ENCODE measurements around the gene NCAPH2. TPM values are rescaled to one million over a fixed set of nuclear protein-coding genes. Genes with fewer than 3 reads are reported as not detected.
A peak's percentile ranks its signal among the peaks of the same experiment; 100 is the strongest.

The NCAPH2 gene
- total RNA-seq = 22.0 and 22.2 TPM in 2 replicates

DNA sequence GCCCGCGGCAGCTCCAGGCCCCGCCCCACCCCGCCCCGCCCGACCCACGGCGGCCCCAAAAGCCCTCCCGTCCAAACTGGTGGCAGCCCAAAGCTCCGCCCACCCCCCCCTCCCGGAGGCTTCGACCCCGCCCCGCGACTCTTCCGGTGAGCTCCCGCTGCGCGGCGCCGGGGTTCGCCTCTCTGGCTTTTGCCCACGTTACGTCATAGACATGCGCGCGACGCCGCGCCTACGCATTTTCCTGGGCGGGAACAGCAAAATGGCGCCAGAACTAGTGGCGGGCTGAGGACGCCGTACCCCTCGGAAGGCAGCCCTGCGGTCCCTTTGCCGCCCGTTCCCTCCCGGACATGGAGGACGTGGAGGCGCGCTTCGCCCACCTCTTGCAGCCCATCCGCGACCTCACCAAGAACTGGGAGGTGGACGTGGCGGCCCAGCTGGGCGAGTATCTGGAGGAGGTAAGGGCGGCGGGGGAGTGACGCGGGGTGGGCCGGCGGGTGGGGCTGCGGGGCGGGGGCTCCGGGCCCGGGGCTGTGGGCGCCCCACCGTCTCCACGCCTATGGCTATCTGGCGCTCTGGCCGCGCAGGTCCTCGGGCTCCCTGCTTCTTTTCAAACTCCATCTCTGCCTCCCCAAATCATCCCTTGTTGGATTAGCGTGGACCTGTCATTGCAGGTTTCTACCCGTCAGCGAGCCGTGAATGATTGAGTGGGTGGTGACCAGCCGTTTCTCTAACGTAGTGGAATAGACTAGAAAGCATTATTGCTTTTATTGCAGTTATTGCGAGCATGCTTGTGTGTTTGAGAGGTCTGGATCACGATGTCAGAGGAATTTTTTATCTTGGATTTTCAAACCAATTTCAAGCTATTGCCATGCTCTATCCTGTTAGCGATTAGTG lies at the start of gene NCAPH2:
Gene NCAPH2 (plus strand): TSS at position 234 of the 894 bp plus-strand sequence. CDS start 114 bp downstream, at position 348.
- DNase-seq (ENCODE audit: low read depth in 2 of 2) = peak; percentile 93 to 97

DNA sequence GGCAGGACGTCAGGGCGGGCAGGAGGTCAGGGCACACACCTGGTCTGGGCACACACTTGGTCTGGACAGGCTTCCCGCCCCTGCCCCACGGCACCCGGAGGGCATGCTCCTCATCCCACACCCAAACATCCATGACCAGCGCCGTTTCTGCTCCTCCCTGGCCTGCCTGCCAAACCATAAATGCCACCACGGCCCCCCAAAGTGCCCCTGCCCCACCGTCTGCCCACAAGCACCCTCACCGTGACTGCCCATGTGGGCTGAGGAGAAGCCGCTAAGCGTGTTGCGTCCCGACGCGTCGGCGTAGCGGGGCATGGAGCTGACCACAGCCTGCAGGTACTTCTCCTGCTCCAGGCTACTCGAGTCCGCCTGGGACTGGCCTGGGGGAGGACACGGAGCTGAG lies 49.0 kb upstream of the NCAPH2 start:
- DNase-seq (ENCODE audit: low read depth in 2 of 2) = no peak

DNA sequence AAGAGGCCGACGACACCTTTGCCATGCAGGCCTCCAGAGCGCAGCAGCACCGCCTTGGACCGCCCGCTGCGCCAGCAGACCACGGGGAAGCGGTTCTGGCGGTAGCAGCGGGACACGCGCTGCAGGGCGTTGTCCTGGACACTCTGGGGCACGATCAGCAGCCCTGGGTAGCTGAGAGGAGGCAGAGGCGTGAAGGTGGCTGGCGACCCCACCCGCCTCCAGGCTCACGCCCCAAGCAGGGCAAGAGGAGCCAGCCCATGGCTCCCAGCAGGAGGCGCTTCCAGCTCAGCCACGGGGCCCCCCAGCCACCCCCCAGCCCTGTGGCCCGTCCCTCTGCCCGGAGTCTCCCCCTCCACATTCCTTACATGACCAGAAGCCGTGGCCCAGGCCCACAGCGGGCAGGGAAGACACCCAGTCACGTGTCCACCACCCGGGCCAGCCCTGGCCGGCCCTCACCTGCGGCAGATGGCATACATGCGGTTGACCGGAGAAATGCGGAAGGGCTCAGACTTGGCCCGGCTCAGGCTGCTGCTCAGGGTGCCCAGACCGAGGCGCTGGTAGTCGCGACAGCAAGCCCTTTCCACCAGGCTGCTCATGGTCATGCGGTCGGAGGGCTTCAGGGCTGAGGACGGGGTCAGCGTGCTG lies 48.4 kb upstream of the NCAPH2 start:
- DNase-seq (ENCODE audit: low read depth in 2 of 2) = no peak

DNA sequence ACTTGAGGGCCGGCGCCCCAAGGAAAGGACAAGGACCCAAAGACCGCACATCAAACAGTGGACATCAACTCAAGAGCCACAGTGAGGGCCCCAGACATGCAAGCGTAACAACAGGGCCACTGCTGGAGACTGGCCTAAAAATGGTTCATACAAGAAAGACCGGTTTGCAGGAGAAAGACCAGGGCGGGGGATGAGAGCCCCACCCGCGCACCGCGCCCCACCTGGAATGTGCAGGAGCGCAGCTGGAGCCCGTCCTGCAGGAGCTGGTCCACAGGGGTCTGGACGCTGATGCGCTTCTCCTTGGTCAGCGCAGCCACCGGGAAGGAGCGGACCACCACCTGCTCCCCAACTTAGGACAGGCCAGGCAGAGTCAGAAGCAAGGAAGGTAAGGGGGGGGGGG lies 47.1 kb upstream of the NCAPH2 start:
- DNase-seq (ENCODE audit: low read depth in 2 of 2) = no peak

DNA sequence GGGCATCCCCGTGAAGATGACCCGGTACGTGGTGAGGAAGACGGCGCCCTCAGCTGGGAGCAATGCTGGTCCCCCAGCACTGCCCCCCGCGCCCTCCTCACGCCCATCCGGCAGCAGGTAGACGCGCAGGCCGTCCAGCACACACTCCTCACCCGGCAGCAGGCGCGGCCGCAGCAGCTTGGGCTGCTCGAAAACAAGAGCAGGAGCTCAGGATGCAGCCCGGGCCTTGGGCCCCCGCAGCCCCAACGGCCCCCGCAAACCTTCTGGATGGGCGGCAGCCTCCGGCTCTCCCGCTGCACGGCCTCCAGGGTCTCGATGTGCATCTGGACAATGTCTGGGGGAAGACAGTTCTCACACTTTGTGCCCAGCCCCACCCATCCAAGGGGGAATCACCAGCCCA lies 46.5 kb upstream of the NCAPH2 start:
- DNase-seq (ENCODE audit: low read depth in 2 of 2) = no peak

DNA sequence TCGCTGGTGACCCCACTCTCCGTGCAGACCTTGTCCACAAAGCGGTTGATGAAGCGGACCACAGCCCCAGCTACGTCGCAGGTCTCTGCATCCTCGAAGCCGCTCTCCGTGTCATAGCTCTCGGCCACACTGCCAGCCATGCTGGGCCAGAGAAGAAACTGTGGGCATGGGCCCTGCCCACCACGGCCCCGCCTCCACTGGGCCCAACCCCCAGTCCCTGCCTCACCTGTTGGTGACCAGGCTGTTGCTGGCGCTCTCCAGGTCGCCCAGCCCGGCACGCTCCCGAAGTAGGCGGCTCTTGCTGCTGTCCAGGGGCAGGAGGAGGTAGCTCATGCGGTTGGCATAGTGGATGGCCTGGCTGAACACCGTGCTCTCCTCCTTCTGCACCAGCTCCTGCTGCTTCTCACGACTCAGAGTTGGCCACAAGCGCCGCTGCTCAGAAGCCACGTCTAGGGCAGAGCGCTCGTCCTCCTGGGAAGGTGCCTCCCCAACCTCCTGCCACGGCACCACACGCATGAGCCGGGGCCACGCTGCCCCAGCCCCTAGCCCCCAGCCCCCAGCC lies 46.0 kb upstream of the NCAPH2 start:
- DNase-seq (ENCODE audit: low read depth in 2 of 2) = no peak

DNA sequence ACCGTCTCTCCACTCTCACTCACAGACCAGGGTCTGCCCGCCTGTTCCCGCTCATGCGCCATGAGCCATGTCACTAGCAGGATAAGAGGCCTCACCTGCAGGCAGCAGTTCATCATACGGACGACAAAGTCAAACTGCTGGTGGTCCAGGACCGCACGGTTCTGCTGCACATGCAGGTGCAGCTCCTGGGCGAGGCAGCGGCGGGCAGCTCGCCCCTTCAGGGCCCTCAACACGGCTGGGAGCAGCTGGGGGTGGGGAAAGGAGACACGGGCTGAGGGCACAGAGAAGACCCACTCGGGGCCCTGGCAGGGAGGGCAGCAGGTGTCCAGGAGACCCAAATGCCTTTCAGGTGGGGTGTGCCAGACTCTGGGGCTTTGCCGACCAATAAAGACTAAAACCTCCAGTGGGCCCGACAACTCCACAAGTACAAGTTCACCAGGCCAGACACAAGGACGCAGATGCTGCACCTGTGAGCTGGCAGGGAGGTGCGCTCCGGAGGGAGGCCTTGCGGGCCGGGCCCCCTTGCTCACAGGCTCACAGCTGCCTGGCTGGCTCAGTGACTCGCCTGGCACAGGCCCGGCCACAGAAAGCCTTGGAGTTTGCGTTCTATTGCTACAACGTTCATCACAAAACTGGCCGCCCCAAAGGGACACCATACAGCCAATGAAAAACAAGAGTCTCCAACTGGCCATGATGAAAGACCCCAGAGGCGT lies 44.7 kb upstream of the NCAPH2 start:
- DNase-seq (ENCODE audit: low read depth in 2 of 2) = no peak

DNA sequence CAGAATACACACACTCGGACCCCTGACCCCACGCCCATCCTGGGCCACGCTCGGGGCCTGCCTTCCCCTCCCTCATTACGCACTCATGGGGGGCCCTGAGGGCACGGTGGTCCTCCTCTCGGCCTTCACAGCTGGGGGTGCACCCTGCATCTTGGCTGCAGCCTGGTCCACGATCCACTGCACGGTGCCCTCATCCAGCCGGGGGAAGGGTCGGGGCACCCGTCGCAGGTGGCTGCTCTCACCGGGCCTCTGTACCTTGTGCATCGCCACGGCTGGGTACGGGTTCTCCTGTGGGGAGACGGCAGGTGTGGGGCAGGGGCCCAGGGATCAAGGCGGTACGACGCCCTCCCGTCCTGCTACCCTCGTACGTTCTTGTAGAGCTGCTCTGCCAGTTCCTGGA lies 43.6 kb upstream of the NCAPH2 start:
- no peak for DNase-seq (ENCODE audit: low read depth in 2 of 2)

DNA sequence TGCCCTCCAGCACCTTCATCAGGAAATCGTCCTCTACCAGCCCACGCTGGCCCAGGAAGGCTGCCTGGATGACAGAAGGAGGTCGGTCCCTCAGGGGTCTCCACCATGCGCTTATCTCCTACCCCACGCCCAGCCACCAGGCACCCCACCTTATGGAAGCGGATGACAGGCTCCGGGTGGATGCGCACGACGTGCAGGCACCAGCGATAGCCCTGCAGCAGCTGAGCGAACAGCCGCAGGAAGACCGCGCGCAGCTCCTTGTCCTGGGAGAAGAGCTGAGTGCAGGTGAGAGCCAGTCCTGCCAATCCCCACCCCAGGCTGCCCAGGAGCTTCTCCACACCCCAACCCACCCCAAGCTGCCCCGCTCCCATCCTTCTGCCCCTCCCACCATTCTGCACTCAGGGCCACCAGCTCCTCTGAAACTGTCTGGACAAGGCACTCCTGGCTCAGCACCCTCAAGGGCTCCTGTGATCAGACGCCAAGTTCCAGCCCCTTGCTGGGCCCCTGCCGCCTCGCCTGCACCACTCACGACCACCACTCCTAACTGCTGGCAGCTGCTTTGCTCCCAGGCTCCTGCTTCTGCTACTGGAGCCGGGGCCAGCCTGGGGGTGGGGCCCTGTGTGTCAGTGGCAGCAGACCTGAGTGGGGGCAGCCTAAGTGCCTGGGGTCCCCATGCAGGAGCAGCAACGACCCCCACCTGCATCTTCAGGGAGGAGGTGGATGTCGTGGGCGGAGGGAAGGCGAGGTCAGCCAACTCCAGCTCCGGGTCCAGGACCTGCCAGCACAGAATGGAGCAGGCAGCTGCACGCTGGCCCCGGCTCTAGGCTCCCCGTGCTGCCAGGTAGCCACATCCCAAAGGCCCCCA lies 42.7 kb upstream of the NCAPH2 start:
- no peak for DNase-seq (ENCODE audit: low read depth in 2 of 2)

DNA sequence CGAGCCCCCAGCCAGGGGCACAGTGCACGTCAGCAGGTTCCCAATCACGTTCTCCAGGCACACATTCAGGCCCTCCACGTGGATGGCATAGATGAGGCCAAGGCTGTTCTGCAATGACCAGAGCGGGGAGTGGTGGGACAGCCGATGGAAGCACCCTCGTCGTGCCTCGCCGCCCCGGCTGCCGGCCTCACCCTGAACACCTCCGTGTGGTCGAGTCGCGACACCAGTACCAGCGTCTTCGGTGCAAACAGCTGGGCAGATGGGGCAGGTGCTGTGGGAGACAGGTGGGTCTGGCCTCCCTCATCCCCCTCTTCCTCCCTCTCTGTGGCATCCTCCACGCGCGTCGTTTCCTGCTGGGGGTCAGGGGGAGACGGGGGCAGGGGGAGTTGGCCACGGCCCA lies 40.7 kb upstream of the NCAPH2 start:
- DNase-seq (ENCODE audit: low read depth in 2 of 2) = no peak

DNA sequence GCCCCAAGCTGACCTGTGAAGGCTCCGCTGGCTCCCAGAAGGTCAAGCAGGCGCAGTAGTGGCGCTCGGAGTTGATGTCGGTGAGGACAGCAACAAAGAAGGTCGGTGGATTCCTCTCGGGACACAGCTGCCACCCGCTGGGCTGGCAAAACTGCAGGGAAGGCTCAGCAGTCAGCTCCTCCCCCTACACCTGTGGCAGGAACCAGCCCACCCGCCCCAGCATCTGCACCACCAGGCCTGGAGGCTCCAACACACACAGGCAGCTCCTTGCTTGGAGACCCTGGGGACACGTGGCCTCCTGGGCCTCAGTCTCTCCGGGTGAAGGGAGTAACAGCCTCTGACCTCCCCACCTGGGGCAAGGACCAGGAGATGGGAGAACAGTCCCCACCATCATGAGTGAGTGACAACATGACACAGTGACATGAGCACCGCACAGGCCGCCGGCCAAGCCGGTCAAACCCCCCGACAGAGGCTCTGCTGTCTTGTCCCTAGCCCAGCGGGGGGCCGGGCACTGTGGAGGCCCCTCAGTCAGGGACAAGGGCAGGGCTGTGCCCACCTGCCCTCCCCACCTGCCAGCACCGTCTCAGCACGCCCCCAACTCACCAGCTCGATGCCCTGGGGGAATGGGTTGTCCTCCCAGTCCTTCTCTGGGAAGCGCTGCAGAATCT lies 40.1 kb upstream of the NCAPH2 start:
- DNase-seq (ENCODE audit: low read depth in 2 of 2) = no peak

DNA sequence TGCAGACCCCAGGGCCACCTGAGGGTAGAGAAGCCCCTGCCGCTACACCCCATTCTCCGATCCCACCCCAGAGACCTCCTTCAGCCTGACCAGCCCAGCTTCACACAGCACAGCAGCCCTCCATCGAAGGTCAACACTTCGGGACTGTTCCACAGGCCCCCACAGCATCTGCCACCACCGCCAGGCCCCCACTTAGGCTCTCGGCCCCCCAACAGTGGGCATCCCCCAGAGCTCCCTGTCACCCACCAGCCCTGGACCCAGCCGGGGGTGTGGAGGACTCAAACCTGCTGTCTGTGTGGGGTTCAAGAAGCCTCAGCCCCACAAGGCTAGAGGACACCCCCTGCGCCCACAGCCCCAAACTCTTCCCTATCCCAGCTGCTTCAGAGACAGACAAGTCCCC lies 39.4 kb upstream of the NCAPH2 start:
- DNase-seq (ENCODE audit: low read depth in 2 of 2) = no peak

DNA sequence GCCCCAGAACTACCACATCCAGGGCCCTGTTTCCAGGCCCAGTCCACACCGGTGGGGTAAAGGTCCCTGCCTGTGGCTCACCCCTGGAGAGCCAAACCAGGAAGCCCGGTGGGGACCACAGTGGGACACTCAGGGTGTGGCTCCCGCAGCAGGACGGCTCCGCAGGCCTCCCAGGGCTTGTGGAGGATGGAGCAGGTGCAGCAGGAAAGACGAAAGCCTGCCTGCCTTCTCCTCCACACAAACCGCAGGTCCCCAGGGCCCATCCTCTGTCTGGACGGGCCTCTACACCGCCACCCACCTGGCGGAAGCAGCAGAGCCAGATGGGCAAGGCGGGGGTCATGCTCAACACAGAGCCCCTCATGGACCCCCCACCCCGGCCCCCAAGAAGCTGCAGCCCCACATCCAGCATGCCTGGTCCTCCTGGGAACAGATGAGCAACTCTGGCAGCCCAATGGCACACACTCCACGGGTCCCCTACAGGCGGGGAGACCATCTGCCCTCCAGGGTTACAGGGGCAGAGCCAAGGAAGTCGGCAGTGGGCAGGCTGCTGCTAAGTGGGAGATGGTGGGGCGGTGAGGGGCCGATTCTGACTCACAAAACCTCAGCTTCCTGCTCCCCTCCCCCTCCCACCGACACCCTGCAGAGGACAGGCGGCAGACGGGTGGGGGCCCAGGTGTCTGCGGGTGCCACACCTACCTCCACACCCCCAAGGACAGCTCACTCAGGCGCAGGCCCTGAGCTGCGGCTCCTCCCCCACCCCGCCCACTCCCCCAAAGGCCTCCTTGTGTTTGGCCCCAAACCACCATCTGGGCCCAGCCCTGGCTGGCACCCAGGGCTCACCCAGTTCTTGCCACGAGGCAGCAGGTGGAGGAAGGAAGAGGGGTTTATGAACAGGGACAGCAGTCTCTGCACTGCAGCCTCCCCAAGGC lies 38.4 kb upstream of the NCAPH2 start:
- peak in 1 of 2 donors; percentile 35 for DNase-seq (ENCODE audit: low read depth in 2 of 2)

DNA sequence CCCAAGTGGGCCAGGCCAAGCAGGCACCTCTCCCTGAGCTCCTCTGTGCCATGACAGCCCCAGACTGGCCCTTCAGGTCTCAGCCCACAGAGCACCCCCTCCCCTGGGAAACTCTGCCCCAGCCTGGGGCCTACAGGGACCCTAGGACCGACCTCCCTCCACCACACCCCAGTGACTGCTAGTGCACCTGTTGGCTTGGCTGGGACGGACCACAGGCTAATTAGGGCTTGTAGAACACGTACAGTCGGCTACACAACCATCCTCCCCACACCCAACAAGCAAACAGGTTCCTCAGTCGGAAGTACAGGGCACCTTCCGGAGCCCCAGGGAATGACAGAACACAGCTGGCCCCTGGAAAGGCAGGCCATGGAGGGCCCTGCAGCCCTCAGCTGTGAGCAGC lies 37.5 kb upstream of the NCAPH2 start:
- no peak for DNase-seq (ENCODE audit: low read depth in 2 of 2)

DNA sequence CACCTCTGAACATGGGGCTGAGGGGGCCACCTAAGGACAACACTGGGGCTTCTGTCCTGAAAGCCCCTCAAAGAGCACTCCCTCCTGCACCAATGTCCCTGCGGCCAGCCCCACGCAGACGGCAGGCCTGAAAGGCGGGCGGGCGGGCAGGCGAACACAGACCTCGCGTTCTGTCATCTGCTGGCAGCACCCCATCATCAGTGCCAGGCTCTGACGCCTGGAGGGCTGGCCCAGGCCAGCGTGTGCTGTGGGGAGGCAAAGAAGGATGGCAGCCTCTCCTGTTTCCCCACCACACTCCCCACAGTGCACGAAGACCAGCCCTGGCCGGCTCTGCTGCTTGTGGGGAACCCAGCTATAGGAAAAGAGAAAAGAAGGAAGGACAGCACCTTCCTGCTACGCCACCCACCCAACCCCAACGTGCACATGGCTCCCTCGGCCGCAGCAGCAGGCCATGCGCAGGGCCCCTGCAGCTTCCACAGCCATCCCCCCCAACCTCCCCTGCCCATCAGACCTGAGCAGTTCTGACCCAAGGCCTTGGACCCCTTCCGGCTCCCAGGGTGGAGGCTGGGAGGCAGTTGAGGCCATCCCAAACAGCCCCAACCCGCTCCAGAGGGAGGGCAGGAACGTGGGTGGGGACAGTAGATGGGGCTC lies 36.7 kb upstream of the NCAPH2 start:
- DNase-seq (ENCODE audit: low read depth in 2 of 2) = no peak

DNA sequence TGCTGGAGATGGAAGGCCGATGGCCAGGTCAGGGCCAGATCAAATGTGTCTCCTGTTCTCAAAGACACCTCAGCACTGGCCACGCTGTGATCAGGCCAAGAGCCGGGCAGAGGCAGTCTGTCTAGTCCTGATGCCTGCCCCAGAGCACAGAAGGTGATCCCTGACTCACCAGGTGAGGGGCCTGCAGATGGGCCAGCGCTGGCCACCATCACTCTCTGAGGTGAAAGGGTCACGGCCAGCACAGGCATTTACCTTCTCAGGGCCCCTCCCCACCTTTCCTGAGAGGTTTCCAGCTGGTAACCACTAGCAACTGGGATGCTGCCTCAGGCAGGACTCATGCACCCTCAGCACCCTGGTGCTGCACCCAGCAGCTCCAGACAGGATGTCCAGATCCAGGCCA lies 36.1 kb upstream of the NCAPH2 start:
- no peak for DNase-seq (ENCODE audit: low read depth in 2 of 2)

DNA sequence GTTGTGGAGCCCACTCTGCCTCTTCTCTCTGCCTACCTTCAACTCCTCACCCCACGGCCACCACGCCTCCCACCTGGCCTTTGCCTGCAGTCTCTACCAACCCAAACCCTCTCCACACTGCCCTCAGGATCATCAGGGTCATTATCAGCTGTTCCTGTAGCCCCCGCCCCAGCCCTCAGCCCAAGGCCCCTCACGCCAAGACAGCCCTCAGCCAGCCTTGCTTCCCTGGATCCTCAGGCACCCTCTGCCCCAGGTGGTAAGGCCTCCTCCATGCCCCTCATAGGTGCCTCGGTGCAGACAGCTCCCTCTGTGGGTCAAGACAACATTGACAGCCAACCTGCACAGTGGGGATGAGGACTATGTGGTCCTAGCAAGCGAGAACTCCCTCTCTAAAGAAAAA lies 34.9 kb upstream of the NCAPH2 start:
- peak in 1 of 2 donors; percentile 21 for DNase-seq (ENCODE audit: low read depth in 2 of 2)

DNA sequence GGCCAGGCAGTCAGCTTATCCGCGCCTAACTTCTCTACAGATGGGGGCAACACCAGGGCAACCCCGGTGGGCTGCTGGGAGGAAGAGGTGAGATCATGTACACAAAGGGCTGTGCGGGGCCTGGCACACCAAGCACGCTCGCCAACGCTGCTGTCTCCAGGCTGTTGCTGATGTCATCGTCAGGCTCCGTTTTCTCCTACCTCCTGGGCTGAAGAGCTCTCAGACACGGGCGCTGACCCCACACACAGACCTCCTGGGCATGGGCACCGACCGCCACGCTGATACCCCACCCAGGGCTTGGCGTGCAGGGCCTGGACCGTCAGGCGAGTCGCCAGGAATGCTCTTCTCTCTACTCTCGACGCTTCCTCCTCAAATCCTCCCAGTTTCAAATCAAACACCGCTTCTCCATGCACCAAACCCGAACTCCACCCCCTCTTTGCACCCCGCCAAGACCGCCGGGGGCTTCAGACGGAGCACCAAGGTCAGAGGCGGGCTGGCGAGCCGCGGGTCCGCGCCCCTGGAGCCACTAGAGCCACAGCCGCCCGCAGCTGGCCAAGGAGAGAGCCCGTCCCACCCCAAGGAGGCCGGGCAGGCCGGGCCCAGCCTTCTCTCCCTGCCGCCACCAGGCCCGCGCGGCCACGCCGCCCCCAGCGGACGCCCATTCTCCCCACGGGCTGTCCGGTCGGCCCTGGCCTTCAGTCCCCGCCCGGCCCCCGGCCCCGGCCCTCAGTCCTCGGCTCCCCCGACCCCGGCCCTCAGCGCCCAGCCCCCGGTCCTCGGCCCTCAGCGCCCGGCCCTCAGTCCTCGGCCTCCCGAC lies 34.0 kb upstream of the NCAPH2 start:
- peak in 1 of 2 donors; percentile 62 for DNase-seq (ENCODE audit: low read depth in 2 of 2)
